GM21515 (cell line): Measurements from ENCODE around the gene SFRP4.
"Not testable (repeated sequence)": the region's sequence is repeated elsewhere in the genome, so short reads cannot be mapped to it uniquely, and the experiment has no call there.

ENCODE experiments used
- ATAC-seq: cut with Tn5 transposase; IDR thresholded peaks from one replicate; pipeline ENCODE4 v1.9.1; 2021; ENCODE audit not compliant: unreplicated experiment

The SFRP4 gene

GRCh38 chr7:37916673-37917660, at the start of gene SFRP4:
Gene SFRP4 (minus strand): TSS chr7:37916817. CDS start chr7:37916537, 280 bp downstream.
- ATAC-seq: peak; percentile 54

GRCh38 chr7:37964196-37964595, 47.6 kb upstream of the SFRP4 start:
- no peak for ATAC-seq

GRCh38 chr7:37961251-37961650, 44.6 kb upstream of the SFRP4 start:
- ATAC-seq: no peak

- ATAC-seq: no peak
These were observed 43.9 kb upstream of the SFRP4 start for GRCh38 chr7:37960483-37960882.

- no peak for ATAC-seq
These were observed 40.8 kb upstream of the SFRP4 start for GRCh38 chr7:37957221-37957970.

- ATAC-seq: no peak
These were observed 40.2 kb upstream of the SFRP4 start for GRCh38 chr7:37956791-37957190.

- not testable (repeated sequence) for ATAC-seq
These were observed 37.6 kb upstream of the SFRP4 start for GRCh38 chr7:37954217-37954616.

GRCh38 chr7:37952240-37952639, 35.6 kb upstream of the SFRP4 start:
- ATAC-seq: no peak

GRCh38 chr7:37947941-37948210, 31.3 kb upstream of the SFRP4 start:
- ATAC-seq: no peak

- ATAC-seq: no peak
These were observed 30.7 kb upstream of the SFRP4 start for GRCh38 chr7:37947138-37947940.

GRCh38 chr7:37945336-37945735, 28.7 kb upstream of the SFRP4 start:
- ATAC-seq: no peak

GRCh38 chr7:37944737-37945054, 28.1 kb upstream of the SFRP4 start:
- no peak for ATAC-seq

GRCh38 chr7:37943905-37944736, 27.5 kb upstream of the SFRP4 start:
- no peak for ATAC-seq

GRCh38 chr7:37942934-37943610, 26.5 kb upstream of the SFRP4 start:
- ATAC-seq: no peak

- no peak for ATAC-seq
These were observed 16.5 kb upstream of the SFRP4 start for GRCh38 chr7:37933018-37933566.

GRCh38 chr7:37932543-37932942, 15.9 kb upstream of the SFRP4 start:
- ATAC-seq: no peak

- no peak for ATAC-seq
These were observed 13.8 kb upstream of the SFRP4 start for GRCh38 chr7:37930226-37930948.

- no peak for ATAC-seq
These were observed 12.3 kb upstream of the SFRP4 start for GRCh38 chr7:37928878-37929277.

GRCh38 chr7:37927773-37928444, 11.3 kb upstream of the SFRP4 start:
- no peak for ATAC-seq
